OCI-LY3 (cell line): Measurements from ENCODE around the gene CCSER1.

ENCODE experiments used
- H2AFZ ChIP-seq: fragments of 200-600, 300-600 bp; shearing (Covaris generic); 2 replicates; pipeline ENCODE4 v1.6.0; 2014; ENCODE audit warnings: antibody characterized with exemption, low read depth, low read length
- H3K27ac ChIP-seq: fragments of 200-600, 300-600 bp; sonication (generic); 2 replicates; pipeline ENCODE4 v1.5.1; 2014; ENCODE audit warnings: mild to moderate bottlenecking, low read length, moderate library complexity, mixed read lengths
- H3K27me3 ChIP-seq: fragments of 200-600, 300-600 bp; sonication (generic); 2 replicates; pipeline ENCODE4 v1.6.1; 2014; ENCODE audit warnings: low read depth, low read length, mixed read lengths
- H3K36me3 ChIP-seq: fragments of 200-600, 300-600 bp; sonication (generic); replicated peaks from 2 replicates; pipeline ENCODE3; 2014; ENCODE audit warnings: low read depth, low read length, mixed read lengths
- H3K4me1 ChIP-seq: fragments of 300-600, 200-600 bp; sonication (generic); 2 replicates; pipeline ENCODE4 v1.6.1; 2014; ENCODE audit warnings: low read length, mixed read lengths
- H3K4me2 ChIP-seq: fragments of 200-600, 300-600 bp; sonication (generic); 2 replicates; pipeline ENCODE4 v1.6.1; 2014; ENCODE audit warnings: low read length, mixed read lengths
- H3K4me3 ChIP-seq: fragments of 300-600, 200-600 bp; sonication (generic); 2 replicates; pipeline ENCODE4 v1.5.1; 2014; ENCODE audit warnings: antibody characterized with exemption, mild to moderate bottlenecking, low read length, moderate library complexity
- H3K79me2 ChIP-seq: fragments of 300-600, 200-600 bp; shearing (Covaris generic); 2 replicates; pipeline ENCODE4 v1.6.1; 2014; ENCODE audit warnings: mild to moderate bottlenecking, low read length, mixed read lengths
- H3K9ac ChIP-seq: fragments of 300-600, 200-600 bp; shearing (Covaris generic); 2 replicates; pipeline ENCODE4 v1.6.0; 2014; ENCODE audit warnings: mild to moderate bottlenecking, low read length, moderate library complexity
- H3K9me3 ChIP-seq: fragments of 200-600, 300-600 bp; shearing (Covaris generic); 2 replicates; pipeline ENCODE4 v1.6.1; 2014; ENCODE audit warnings: low read length, mixed read lengths; ENCODE audit not compliant: insufficient read depth
- H4K20me1 ChIP-seq: fragments of 200-600, 300-600 bp; sonication (generic); 2 replicates; pipeline ENCODE4 v1.6.1; 2016; ENCODE audit warnings: low read length, mixed read lengths; ENCODE audit not compliant: insufficient read depth
- EZH2phosphoT487 ChIP-seq: fragments of 200-600 bp; shearing (Covaris generic); IDR thresholded peaks from 2 replicates; pipeline ENCODE4 v1.6.1; 2018; ENCODE audit warnings: antibody characterized with exemption, mixed run types, low read depth
- TF ChIP-seq, protein P1 (sequence below): fragments of 200-600, 300-600 bp; sonication (generic); IDR thresholded peaks from 2 replicates; pipeline ENCODE4 v1.5.1; 2014; ENCODE audit warnings: antibody characterized with exemption, low read length, low read depth

CCSER1 gene

DNA sequence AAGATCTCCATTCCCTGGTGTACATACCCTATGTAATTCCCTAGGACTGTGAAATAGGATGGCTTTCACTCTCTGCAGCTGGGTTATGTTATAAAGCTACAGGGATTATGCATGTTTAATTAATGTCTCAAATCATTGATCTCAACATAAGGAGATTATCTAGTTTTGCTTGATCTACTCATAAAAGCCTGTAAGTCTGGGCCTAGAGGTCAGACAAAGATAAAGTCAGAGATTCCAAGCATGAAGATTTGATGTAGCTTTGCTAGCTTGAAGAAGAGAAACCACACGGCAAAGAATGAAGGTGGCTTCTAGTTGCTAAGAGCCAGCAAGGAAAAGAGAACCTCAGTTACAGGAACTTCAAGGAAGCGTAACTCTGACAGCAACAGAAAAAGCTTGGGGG is 456.9 kb downstream of the CCSER1 start:
- H3K4me2 ChIP-seq, result no peak overlapping the region
- no peaks in the 10 kb centered on the region for H3K9me3 ChIP-seq
- H4K20me1 ChIP-seq, result no peaks in the 10 kb centered on the region
- H3K36me3 ChIP-seq, result no peaks in the 10 kb centered on the region
- H3K4me3 ChIP-seq, result no peak overlapping the region
- peak overlapping the region; percentile 42; the same call in 1 of the 2 replicates for H2AFZ ChIP-seq
- TF ChIP-seq EZH2phosphoT487, result no peak
- TF ChIP-seq, protein P1, sequence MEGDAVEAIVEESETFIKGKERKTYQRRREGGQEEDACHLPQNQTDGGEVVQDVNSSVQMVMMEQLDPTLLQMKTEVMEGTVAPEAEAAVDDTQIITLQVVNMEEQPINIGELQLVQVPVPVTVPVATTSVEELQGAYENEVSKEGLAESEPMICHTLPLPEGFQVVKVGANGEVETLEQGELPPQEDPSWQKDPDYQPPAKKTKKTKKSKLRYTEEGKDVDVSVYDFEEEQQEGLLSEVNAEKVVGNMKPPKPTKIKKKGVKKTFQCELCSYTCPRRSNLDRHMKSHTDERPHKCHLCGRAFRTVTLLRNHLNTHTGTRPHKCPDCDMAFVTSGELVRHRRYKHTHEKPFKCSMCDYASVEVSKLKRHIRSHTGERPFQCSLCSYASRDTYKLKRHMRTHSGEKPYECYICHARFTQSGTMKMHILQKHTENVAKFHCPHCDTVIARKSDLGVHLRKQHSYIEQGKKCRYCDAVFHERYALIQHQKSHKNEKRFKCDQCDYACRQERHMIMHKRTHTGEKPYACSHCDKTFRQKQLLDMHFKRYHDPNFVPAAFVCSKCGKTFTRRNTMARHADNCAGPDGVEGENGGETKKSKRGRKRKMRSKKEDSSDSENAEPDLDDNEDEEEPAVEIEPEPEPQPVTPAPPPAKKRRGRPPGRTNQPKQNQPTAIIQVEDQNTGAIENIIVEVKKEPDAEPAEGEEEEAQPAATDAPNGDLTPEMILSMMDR, result no peak
- no peaks in the 10 kb centered on the region for H3K4me1 ChIP-seq
- H3K27ac ChIP-seq, result no peak overlapping the region
- H3K9ac ChIP-seq, result no peak overlapping the region
- H3K79me2 ChIP-seq, result no peaks in the 10 kb centered on the region
- no peaks in the 10 kb centered on the region for H3K27me3 ChIP-seq

DNA sequence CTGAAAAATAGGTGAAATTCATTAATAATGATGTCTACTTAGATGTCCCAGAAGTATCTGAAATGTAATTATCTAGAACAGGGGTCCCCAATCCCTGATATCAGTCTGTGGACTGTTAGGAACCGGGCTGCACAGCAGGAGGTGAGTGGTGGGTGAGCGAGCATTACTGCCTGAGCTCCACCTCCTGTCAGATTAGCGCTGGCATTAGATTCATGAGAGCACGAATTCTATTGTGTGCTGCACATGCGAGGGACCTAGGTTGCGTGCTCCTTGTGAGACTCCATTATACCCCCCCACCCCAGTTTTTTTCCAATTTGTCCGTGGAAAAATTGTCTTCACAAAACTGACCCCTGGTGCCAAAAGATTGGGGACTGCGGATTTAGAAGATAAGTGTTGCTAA is 458.8 kb downstream of the CCSER1 start:
- Histone ChIP-seq H3K9ac (no peak overlapping the region), H3K27ac (no peak overlapping the region), H3K79me2 (no peaks in the 10 kb centered on the region), H3K9me3 (no peaks in the 10 kb centered on the region), H3K27me3 (no peaks in the 10 kb centered on the region), H4K20me1 (no peaks in the 10 kb centered on the region), H3K4me1 (no peaks in the 10 kb centered on the region), H3K36me3 (no peaks in the 10 kb centered on the region), H3K4me2 (no peak overlapping the region), H2AFZ (no peak overlapping the region), H3K4me3 (no peak overlapping the region)
- TF ChIP-seq, protein P1, result no peak
- TF ChIP-seq EZH2phosphoT487, result no peak

DNA sequence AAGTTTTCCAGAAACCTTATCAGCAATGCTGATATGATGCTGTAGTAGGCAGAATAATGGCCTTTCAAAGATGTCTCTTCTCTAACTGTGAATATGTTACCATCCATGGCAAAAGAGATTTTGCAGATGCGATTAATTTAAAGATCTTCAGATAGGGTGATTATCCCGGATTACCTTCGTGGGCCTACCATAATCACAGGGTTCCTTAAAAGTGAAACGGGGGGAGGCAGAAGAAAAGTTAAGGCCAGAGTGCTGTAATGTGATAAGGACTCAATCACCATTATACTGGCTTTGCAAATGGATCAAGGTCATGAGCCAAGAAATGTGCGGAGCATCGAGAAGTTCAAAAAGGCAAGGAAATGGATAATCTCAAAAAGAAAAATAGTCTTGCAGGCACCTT is 459.6 kb downstream of the CCSER1 start:
- Histone ChIP-seq H4K20me1 (no peaks in the 10 kb centered on the region), H3K4me3 (no peak overlapping the region), H3K79me2 (no peaks in the 10 kb centered on the region), H3K9me3 (no peaks in the 10 kb centered on the region), H3K27me3 (no peaks in the 10 kb centered on the region), H2AFZ (no peak overlapping the region), H3K27ac (no peak overlapping the region), H3K9ac (no peak overlapping the region), H3K4me2 (no peak overlapping the region), H3K36me3 (no peaks in the 10 kb centered on the region), H3K4me1 (no peaks in the 10 kb centered on the region)
- TF ChIP-seq, protein P1, result no peak
- TF ChIP-seq EZH2phosphoT487, result no peak

DNA sequence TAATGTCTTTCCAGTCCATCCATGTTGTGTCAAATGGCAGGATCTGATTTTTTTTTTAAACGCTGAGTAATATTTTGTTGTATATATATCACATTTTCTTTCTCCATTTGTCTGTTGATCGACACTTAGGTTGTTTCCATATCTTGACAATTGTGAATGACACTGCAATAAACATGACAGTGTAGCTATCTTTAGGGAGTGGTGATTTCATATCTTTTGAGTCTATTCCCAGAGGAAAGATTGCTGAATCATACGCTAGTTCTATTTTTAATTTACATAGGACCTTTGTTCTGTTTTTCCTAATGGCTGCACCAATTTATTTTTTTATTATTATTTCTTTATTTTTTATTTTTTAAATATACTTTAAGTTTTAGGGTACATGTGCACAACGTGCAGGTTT is 470.7 kb downstream of the CCSER1 start:
- H2AFZ ChIP-seq, result no peak overlapping the region

More for the DNA sequence above, 470.7 kb downstream of the CCSER1 start:
- Histone ChIP-seq H4K20me1 (no peaks in the 10 kb centered on the region), H3K4me3 (no peak overlapping the region), H3K4me1 (no peaks in the 10 kb centered on the region), H3K9ac (no peak overlapping the region), H3K9me3 (no peaks in the 10 kb centered on the region), H3K4me2 (no peak overlapping the region), H3K79me2 (no peaks in the 10 kb centered on the region), H3K36me3 (no peaks in the 10 kb centered on the region), H3K27ac (no peak overlapping the region), H3K27me3 (no peaks in the 10 kb centered on the region)
- no peak for TF ChIP-seq EZH2phosphoT487
- TF ChIP-seq, protein P1, result no peak
